Kidney capillary endothelial cell (primary cell): ENCODE data around the gene ZNRF3.
"Not testable (repeated sequence)": the region's sequence is repeated elsewhere in the genome, so short reads cannot be mapped to it uniquely, and the experiment has no call there.

Source experiments
- DNase-seq: peaks from one replicate; pipeline ENCODE4 v3.0.0-alpha.2; 2018; ENCODE audit warnings: low spot score

The ZNRF3 gene

DNA sequence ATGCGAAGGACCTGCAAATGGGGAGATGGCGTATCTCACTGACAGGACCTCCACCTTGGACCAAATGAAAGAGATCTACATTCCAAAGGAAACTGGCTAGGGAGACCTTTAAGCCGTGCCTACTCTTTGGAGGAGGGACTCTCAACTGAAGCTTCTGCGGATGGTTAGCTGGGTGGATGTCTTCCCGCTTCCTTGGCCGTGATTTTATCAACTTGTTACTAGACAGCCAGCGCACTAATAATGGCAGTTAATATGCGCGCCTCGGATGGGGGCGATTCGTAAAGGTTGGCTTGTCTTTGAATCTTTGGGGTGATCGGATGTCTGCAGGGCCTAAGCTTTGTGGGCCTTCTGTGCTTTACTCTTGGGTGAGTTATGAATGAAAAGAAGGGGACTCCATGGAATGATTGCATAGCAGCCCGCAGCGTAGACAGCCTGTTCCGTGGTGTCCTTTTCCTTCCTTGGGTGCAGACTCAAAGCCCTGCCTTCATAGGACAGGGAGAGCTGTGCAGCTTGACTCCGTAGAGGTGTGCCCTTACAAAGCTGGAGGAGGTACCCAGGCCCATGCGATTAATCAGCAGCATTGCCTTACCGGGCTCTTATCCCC, 1.5 kb downstream of the ZNRF3 start:
- DNase-seq, result no peak

DNA sequence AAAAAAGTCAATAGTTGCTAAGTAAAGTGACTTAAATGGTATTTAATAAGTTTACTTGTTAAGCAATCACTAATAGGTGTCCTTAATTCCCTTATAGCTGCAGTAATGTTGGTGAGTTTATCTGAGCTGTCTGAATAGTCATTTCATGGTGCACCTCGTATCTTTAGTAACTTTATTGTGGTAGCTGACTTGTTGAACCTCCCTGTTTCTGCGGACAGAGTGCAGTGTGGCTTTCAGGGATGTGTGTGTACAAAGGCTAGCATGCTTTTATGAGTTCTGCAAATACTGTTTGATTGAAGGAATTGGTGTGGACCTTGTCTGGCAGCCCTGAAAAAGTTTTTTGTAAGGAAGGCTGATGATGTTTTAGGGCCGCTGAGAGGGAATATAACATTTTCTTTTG, 2.6 kb downstream of the ZNRF3 start:
- DNase-seq, result no peak

DNA sequence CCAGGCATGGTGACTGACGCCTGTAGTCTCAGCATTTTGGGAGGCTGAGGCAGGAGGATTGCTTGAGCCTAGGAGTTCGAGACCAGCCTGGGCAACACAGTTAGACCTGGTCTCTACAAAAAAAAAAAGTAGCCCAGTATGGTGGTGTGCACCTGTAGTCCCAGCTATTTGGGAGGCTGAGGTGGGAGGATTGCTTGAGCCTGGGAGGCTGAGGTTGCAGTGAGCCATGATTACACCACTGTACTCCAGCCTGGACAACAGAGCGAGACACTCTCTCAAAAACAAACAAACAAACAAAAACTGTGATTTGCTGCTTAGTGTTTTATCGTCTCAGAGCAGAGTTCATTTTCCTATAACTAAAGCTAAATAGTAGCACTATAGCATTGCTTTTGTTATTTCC, 3.3 kb downstream of the ZNRF3 start:
- not testable (repeated sequence) for DNase-seq

DNA sequence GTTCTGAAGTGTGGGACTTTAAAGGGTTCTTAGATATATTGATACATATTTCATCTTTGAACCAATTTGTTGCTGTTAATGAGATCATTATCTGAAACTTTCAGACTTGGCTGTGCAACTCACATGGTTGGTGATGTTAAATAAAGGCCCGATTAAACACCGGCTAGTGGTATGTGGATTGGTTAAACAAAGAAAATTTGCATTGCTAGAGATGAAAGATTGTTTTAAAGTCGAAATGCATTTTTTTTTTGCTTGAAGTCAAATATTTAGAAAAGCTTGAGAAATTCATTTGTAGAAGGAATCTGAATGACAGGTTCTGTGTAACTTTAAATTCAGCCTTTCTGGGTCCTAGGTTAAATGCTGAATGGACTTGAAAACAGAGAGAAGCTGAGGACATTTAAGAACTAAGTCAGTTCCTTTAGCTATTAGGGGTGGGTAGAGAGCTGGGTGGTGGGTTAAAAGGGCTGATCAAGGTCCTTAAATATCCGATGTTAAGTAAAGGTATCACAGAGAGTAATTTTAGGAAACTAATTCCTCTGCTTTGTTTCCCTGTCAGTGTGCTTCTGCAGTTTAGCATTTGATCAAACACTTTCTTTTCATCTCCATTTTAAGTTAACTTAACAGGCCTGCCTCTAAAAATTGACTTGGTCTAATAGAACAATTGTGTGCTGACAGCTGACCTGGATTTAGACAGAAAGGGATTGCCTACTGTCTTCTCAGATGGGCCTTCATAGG, 4.5 kb downstream of the ZNRF3 start:
- no peak for DNase-seq

DNA sequence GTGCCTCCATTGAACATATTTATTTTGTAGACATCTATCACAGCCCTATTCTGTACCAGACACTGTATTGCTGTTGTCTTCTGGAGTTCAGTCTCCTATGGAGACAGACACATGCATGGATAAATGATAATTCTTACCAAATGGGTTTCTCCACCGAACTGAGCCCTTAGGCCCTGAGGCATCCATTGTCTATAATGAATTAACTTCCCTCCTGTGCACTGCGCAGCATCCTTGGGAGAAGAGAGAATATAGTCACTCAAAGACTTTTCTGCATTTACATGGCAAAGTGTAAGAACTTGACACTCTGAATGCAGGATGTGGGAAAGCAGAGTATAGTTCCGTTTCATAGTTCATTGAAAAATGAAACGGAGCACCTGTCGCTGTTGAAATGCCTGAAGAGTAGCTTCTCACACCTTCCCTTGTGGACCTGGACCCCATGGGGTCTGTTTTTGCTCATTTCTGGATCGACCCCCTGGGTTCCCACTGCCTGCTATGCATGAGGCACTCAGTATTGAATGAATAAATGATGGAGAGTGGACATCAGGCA, 6.2 kb downstream of the ZNRF3 start:
- no peak for DNase-seq

DNA sequence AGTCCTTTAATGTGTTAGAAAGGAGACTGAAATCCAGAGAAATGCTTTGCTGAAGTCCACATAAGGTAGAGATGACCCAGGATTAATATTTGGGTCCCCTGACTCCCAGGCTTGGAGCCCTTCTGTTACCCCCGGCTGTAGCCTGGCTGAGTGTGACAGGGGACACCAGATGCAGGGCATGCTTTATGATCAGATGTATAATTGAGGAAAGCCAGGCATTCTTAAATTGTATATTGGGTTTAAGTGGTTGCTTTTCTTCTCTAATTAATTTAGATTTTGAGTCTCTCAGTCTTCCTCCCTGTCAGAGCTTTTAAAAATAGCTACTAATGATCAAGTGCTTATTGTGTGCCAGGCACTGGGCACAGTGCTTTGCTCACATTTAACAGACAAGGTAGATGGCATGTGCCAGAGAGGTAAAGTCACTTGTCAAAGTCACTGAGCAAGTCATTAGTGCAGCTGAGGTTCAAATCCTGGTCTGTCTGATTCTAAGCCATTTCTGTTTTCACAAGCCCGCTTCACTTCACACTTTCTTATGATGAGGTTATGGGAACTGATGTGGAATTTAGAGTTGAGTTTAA, 7.9 kb downstream of the ZNRF3 start:
- DNase-seq, result no peak

DNA sequence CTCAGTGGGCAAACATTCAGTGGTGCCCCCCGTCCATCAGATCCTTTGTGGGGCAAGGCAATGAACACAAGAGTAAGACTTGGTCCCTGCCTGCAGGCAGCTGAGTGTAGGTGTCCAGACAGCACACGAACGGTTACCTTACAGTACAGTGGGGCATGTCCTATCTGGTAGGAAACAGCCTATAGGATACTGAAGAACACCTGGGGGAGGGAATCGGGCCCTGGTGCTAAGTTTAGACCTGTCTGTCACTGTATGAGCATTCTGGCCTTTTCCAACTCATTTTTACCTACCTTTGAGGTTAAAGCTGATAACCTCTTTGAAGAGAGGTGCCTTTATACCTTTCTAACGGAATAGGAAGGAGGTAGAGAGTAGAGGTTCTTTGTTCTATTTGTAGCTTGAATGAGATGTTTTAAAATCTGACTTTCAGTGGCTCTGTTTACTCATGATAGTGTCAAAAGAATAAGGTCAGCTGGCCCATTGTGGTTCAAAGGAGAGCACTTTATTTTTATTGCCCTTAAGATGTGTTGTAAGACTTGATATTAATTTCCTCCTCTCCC, 8.9 kb downstream of the ZNRF3 start:
- DNase-seq, result no peak

DNA sequence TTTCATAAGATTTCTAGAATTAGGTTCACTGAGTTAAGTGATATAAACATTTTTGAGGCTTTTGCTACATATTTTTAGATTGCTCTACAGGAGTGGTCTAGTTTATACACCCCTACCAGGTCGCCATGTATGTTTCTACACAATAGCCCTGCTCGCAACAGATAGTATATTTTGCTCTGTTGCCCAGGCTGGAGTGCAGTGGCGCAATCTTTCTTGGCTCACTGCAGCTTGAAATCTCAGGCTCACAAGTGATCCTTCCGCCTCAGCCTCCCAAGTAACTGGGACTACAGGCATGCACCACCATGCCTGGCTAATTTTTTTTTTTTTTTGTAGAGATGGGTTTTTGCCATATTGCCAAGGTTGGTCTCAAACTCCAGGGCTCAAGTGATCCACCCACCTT, 10.4 kb downstream of the ZNRF3 start:
- DNase-seq, result no peak

DNA sequence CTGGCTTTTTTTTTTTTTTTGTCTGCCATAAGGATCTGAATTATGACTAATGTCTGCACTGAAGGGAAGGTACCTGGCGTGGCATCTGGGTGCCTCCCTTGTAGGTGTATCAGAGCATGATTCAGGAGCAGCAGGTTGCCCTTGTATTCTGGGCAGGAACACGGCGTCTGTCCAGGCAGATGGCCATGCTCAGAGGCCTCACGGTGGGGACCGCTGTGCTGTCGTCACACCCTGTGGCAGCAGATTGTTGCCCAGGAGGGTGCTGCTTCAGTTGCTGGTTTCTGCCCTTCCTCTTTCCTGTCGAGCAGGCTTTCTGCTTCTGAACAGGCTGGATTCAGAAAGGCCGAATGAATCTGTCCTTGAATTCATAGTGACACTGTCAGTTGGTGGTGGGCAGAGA, 11.0 kb downstream of the ZNRF3 start:
- no peak for DNase-seq

DNA sequence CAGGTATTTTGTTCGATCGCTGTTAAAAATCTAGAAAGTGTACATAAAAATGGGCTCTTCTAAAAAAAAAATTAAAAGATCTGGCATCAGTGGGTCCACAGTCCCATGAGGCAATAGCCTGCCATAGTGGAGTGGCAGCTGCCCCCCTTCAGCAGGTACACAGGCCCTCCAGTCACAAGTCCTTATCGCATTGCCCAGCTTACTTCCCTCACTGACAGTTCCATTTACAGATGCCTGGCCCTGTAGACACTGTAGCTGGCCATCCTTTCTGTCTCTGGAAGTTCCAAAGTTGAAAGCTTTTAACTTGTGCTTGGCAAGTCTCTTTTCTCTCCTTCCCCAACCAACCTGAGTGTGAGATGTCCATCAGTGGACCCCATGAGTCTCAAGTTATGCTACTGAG, 11.4 kb downstream of the ZNRF3 start:
- DNase-seq, result no peak

DNA sequence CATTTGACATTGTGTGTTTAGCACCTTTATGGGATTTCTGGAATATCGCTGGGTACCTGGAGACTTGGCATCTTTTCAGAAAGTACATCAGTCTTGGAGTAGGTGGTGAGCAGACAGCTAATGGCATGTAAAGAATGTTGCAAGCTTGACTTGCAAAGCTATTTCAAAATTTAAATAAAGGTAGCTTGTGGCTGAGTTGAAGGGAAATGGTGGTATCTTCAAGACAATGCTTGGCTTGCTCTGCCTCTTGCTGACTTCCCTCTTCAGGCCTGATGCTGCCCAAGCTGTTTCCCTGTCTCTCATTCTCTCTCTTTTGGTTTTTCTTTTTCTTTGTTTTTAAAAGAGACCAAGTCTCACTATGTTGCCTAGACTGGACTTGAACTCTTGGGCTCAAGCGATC, 13.2 kb downstream of the ZNRF3 start:
- no peak for DNase-seq

DNA sequence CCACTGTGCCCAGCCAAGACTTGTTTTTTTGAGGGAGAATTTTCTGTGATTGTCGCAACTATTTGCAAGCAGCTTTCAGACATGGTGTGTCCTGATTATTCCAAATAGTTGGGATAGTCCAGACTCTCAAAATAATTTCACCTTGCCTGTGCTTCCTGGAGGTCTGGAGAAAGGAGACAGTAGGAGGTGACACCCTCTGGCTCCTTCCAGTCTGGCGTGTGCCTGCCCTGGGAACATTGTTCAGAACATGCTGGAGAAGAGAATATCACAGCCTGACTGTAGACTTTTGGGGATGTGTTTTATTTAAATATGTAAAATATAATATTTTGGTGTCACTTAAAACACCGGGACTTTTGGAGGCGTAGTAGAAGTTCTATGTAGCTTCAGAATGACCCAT, 14.9 kb downstream of the ZNRF3 start:
- no peak for DNase-seq

DNA sequence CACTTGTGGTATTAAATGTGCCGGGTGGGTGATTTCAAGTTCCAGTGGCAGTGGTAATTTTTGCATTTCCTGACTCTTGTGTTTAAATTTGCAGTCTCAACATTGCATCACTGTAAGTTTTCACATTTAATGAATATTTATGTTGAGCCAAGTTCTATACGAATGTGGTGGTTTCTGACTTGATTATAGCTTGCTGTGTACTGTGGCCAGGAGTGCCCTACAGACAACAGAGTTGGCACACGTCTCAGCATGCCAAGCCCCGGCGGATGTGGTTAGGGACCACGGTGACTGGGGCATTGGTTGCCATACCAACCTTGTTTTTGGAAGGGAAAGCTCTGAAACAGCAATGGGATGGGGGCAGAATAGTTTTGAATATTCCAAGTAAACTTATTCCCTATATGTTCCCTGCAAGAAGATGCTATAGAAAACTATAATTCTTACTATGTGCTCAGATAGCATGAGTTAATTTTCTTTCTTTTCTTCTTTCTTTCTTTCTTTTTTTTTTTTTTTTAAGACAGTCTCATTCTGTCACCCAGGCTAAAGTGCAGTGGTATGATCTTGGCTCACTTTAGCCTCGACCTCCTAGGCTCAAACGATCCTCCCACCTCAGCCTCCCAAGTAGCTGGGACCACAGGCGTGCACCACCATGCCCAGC, 16.0 kb downstream of the ZNRF3 start:
- DNase-seq, result no peak

DNA sequence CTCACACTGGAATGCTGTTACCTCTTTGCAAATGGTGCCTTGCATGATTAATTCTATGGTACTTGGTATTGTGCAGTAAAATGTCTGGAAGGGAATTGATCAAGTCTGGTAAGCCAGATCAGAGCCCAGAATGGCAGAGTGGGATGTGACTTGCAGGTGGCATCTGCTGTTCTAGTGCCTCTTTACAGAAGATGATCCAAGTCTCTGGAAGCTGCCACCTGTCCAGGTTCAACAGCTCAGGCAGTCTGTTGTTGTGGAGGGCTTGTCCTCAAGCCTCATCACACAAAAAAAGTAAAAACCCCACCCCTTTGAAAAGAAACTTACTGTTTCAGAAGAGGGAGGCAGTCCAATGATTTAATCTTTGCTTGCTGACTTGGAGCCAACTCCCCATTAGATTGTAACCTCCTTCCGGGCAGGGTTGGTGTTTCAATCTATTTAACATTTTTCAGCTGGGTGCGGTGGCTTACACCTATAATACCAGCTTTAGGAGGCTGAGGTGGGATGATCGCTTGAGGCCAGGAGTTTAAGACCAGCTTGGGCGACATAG, 17.1 kb downstream of the ZNRF3 start:
- DNase-seq, result no peak

DNA sequence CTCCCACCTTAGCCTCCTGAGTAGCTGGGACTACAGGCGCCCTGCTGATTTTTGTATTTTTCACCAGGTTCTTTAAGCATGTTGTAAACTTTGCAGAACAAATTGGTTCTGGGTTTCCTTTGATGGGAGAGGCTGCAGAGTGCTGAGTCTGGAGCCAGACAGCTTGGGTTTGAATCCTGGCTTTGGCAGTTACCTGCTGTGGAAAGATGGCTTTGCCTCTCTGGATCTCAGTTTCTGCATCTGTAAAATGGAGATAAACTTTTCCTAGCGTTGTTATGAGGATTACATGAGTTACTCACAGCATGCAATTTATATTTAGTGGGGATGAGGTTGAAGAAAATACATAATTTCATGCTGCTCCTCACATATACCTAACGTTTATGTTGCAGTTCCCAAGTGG, 19.1 kb downstream of the ZNRF3 start:
- DNase-seq, result no peak

DNA sequence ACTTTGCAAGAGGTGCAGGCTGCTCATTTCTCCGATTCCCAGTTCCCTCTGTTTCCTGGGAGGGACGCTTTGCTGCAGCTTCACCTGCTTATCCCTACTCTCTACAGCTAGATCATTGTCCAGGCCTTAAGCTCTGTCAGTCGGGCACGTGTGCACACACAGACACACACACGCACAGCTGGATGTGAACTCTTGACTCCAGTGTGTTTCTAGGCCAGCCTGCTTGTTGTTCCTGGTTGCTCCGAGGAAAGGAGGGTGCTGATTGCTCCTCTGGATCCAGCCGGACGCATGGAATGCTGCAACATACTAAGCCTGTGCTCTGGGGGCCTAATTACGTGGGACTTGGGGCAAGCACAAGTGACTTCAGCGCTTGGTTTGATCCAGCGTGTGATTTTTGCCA, 19.7 kb downstream of the ZNRF3 start:
- DNase-seq, result no peak

DNA sequence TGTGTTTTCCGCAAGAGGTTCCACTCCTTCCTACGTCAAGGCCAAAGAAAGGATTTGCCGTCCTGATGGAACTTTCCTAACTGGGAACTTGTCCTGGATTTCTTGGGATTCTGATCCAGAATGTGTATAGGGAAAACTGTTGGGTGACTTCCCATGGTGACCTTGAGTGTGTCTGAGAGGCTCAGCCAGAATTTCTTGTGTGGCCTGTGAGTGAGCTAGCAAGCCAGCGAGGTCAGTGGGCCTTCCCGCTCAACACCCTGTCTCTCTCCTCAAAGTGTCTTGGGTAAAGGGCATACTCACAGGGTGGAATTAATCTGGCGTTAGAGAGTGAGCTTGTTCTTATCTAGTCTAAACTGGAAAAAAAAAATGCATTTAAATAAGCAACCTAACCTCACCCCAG, 20.4 kb downstream of the ZNRF3 start:
- DNase-seq, result no peak

DNA sequence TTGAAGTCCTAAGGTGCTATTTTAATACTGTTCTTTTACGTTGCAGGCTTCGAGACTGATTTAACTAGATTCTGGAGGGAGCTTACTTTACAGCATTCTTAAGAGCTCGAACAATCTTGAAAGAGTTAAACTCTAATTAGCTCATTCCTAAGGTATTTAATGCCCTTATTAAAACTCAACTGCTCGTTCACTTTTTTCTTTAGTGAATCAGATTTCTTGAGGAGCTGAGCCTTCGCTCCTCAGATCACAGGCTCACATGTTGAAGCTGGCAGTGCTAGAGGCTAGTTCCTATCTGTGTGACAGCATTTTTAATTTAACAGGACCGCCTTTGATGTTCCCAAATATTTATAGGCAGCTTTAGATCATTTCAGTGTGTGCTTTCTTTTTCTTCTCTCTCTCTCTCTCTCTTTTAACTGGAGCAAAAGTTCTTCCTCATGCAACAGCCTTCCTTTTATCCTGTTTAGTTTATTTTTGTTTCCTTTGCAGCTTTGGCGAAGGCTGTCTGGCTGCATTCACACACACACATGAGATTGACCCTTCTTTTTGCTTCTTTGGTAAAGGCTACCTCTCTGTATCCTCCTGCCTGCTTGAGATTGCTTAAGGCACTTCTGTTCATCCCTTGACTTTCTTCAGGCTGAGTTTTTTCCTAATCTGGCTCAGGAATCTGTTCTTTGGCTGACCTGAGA, 21.0 kb downstream of the ZNRF3 start:
- no peak for DNase-seq

DNA sequence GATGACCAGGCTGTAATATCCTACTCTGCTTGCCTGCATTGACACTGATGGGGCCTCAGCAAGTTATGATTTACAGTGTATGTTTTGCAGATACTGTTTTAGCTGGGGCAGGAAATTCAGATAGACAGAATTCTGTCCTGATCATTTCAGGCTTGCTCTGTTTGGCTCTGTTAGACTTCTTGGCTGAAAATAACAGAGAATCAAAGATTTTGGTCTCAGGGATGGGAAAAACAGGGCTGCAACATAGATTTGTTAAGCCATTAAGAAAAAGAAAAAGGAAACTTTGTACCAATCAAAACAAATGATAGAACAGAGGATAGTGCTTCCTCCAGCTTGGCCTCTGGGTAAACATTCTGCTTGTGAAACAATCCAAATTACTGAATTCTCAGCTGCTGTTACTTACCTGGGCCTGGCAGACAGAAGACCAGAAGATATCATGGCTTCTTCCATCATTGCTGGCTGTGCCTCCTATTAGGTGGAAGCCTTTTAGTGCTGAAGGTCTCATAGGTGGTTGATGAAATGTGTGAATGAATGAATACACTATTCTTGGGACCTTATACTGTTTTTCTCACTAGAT, 22.0 kb downstream of the ZNRF3 start:
- no peak for DNase-seq

DNA sequence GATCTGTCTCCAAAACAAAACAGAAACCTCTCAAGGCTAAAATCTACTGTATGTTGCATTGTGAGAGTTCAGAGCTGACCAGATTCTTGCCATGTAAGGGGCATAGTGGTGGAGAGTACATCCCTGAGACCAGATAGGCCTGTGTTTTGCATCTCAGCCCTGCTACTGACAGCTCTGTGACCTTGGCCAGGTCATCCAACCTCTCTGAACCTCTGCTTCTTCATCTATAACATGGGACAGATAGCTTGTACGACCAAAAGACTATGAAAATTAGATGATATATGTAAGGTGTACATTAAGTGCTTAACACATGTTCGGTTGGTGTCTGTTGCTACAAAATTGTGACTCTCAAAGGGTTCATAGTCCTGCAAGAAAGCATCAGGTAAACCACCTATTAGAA, 22.9 kb downstream of the ZNRF3 start:
- no peak for DNase-seq

DNA sequence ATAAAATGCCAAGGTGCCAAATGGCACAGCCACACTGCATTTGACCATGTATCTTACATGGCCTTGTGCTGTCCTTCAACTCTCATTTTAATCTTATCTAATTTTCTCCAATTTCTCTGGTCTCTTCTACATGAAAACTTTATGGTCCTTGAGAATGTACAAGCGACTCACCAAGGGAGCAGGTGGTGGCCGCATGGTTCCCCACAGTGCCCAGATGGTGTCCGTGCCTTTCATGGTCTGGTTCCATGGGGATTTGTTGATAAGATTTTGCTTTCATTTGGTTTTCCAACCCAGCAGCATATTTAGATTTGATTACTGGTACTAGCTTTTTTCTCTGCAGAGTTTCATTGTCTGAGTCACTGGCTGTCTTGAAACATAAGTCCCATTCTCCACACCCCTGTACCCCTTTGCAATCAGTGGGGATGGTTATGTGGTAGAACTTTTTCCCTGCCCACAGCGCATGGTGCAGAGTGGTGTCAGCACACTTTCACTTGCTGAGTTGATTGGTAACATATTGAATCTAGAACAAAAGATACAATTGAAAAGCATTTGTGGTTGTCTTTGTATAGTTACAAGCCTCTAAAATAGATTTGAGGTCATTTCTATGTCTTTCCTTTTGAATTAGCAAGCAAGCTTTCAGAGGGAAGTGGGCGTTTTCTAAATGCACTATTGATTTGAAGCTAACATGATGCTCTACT, 24.1 kb downstream of the ZNRF3 start:
- DNase-seq, result no peak
